ENCODE data around the gene PBX2.
"Not testable (repeated sequence)": the region's sequence is repeated elsewhere in the genome, so short reads cannot be mapped to it uniquely, and the experiment has no call there.

Gene PBX2

GRCh38 chr6:32151181-32151862 is 38.7 kb downstream of the PBX2 start:
- no peak for DNase-seq (ENCODE audit: low read depth)

GRCh38 chr6:32149932-32150870 is 39.8 kb downstream of the PBX2 start:
- no peak for DNase-seq (ENCODE audit: low read depth)

GRCh38 chr6:32149092-32149755 is 40.8 kb downstream of the PBX2 start:
- no peak for DNase-seq (ENCODE audit: low read depth)

DNA sequence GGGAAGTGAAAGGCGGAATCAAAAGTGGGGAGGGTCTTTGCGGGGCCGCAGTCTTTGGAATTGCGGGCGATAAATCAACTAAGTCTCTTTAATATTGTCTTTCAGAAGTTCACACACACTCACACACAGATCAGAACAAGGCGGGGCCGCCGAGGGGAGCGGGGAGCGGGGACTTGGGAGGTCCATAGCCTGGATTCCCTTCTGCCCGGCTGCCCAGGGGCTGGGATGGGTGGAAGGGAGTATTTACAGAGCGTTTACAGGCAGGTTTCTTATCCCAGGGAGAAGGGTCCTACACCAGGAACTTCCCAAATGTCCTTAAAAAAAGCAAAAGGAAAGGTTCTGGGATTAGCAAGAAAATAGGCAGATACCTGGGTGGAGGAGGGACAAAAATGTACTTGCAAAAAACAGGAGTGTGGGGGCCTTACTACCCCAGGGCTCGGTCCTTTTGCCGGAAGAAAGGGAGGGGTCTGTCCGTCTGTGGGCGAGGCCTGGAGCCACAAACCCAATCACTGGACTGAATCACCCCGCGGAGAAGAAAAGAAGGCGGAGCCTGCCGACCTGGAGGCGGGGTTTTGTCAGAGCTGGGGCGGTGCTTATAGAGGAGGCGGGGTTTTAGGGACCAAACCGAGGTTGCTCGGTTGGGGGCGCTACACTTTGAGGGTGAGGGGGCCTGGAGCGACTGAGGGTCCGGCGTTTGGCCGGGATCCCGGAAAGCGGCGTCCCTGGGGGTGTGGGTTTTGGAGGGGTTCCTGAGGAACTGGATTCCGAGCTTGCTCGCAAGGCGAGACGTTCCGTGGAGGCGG is 41.5 kb downstream of the PBX2 start:
- DNase-seq (ENCODE audit: low read depth) = no peak

DNA sequence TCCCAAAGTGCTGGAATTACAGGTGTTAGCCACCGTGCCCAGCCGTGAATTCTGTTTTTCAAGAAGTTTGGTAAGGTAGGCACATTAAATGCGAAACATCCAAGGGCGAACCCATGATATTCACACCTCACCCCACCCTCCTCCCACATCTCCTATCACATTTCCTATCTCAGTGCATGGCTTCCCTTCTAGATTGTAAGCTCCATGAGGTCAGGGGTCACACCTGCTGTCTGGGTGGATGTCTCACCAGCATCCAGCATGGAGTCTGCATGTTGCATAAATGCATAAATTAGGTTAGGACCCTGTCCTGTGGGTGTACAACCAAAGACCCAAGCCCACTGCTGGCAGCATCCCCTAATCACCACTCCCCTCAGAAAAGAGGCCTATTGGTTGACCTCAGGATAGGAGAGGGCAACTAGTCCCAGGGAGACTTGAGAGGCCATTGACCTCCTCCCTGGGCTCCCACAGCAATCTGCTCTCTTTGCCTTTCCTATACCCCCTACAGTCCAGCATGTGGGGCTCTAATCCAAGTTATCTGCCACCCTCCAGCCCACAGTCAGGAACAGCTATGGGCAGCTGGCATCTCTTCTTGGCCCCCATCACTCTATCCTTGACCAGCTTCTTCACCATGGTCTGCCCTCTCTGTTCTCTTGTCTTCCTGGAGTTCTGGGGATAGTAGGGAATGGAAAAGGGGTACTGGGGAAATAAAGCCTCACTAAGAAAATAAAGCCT is 42.4 kb downstream of the PBX2 start:
- no peak for DNase-seq (ENCODE audit: low read depth)

DNA sequence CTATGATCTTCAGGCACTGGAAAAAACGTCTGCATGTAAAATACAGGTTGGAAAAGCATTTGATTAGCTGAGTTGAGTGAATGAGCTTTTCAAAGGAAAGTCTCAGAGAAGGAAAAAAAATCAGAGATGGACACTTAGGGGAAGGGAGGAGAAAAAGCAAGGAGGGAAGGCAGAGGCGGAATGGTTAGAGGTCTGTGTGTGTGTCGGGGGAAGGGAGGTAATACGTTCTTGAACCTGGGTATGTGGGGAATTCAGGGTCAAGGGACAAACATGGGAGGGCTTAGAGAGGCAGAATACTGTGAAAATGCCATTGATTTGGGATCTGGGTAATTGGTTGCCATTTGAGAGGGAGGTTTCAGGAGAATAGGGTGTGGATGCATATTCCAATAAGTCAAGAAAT is 43.3 kb downstream of the PBX2 start:
- no peak for DNase-seq (ENCODE audit: low read depth)

DNA sequence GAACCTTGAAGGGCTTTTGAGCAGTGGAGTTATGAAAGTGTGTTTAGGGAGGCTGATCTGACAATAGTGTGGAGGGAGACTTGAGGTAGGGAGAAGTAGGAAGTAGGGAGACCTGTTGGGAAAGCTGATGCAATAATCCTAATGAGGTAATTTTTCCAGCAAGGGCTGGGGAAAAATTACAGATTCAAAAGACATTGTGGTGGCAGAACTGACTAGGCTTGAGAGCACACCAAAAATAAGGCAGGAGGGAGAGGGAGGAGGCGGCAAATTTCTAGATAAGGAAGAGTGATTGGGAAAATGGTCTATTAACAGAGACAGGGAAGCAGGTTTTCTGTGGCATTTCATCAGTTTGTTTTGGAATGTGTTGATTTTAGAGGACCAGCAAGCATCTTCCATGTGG is 43.7 kb downstream of the PBX2 start:
- DNase-seq (ENCODE audit: low read depth) = no peak

DNA sequence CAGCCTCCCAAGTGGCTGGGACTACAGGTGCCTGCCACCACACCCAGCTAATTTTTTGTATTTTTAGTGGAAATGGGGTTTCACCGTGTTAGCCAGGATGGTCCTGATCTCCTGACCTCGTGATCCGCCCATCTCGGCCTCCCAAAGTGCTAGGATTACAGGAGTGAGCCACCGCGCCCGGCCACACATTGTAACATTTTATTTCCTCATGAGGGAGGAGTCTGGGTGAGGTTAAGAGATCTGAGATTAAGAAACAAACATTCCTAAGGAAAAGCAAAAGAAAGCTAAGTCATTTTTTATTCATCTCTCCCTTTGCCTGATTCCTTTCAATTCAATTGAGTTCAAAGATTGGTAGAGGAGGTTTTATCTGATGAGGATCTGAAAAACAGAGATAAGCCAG is 45.8 kb downstream of the PBX2 start:
- DNase-seq (ENCODE audit: low read depth) = not testable (repeated sequence)

- no peak for DNase-seq (ENCODE audit: low read depth)
These were observed 49.5 kb downstream of the PBX2 start for GRCh38 chr6:32140420-32141046.

- DNase-seq (ENCODE audit: low read depth) = no peak
These were observed 50.4 kb downstream of the PBX2 start for GRCh38 chr6:32139590-32139989.

DNA sequence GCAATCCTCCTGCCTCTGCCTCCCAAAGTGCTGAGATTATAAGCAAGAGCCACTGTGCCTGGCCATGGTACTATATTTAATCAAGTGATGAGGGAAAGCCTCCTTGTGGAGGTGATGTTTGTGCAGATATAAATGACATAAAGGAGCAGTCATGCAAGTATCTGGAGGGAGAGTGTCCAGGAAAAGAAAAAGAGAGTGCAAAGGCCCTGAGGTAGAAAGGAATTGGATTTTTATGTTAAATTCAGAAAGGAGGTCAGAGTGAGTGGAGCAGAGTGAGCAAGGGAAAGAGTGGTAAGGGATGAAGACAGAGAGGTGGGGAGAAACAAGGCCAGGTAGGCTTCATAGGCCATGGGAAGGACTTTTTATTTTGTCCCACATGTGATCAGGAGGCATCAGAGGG is 52.5 kb downstream of the PBX2 start:
- DNase-seq (ENCODE audit: low read depth) = no peak
